VCaP (cell line): ENCODE data around the gene ERN1.

ENCODE experiments used
- H3K27ac ChIP-seq: fragments of 450-650 bp; 2 replicates; pipeline ENCODE4 v1.5.1; 2017
- TF ChIP-seq, protein P1 (sequence below): fragments of 450-650 bp; conservative IDR thresholded peaks from 2 replicates; pipeline ENCODE4 v1.5.1; 2017; ENCODE audit warnings: mild to moderate bottlenecking, moderate library complexity

Gene ERN1

DNA sequence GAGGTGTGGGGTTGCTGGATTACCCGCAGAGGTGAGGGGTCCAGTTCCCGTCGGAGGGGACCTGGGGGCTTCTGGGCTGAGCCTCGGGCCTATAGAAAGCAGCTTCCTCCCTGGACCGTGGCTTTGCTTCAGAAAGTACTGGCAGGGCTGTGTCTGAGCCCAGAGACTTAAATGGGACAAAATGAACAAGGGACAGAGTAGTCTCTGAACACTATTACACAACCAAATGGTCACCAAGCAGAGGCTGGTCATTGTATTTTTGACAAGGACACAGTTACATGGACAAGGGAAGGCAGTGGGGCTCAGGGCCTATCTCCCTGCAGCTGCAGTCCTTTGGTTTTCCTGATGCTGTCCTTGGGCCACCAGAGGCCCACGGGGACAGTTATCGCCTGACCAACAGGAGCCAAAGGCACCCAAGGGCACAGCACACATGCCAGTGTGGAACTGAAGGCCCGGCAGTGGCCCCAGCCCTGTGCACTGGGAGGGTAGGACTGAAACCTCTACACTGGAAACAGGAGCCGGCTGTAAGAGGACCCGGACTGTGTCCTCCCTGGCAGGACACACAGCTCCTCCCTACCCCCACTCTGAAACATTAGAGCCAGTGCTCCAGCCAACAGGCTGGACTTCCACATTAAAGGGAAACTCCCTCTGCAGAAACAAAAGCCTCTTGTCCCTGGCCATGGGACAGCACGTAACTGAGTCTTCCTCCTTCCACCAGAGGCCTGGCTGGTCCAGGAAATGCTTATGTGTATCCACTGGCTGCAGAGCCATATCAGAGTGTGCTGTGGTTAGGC lies 26.0 kb upstream of the ERN1 start:
- peak overlapping the region; percentile 38; the same call in 1 of the 2 replicates for H3K27ac ChIP-seq
- TF ChIP-seq, protein P1, sequence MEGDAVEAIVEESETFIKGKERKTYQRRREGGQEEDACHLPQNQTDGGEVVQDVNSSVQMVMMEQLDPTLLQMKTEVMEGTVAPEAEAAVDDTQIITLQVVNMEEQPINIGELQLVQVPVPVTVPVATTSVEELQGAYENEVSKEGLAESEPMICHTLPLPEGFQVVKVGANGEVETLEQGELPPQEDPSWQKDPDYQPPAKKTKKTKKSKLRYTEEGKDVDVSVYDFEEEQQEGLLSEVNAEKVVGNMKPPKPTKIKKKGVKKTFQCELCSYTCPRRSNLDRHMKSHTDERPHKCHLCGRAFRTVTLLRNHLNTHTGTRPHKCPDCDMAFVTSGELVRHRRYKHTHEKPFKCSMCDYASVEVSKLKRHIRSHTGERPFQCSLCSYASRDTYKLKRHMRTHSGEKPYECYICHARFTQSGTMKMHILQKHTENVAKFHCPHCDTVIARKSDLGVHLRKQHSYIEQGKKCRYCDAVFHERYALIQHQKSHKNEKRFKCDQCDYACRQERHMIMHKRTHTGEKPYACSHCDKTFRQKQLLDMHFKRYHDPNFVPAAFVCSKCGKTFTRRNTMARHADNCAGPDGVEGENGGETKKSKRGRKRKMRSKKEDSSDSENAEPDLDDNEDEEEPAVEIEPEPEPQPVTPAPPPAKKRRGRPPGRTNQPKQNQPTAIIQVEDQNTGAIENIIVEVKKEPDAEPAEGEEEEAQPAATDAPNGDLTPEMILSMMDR = no peak

DNA sequence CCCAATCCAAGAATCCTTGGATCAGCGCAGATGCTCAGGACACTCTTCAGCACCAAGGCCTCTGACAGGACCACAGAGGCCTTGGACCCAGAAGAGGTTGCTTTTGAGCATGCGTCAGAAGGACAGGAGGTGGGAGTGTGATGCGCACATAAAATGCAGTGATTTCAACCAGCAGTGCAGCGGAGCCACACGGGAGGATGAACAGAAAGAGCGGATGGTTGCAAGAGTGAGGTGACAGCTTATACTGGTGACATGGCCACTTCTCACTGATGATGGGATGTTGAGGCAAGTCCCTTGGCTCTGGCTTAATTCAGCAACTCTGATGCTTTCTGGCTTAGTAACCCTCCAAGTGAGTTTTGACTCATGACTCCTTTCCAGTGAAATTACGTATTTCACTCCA lies 25.2 kb upstream of the ERN1 start:
- TF ChIP-seq, protein P1 = no peak
- H3K27ac ChIP-seq = no peak overlapping the region

DNA sequence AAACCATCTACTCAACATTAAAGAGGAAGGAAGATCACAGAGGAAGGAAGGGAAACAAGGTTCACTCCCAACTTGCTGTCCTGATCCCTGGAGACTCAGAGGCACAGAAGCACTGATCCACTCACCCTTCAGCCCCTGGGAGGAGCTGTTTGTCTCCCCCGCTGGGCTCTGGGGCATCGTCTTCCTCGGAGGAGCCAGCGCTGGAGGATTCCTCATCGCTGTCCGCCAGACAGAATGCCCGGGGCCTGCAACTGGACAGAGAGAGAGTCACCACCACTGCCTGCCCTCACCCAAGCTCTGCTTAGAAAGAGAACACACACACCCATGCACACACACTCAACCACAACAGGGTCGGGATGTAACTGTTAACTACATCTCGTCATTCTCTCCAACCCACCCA lies 24.8 kb upstream of the ERN1 start:
- TF ChIP-seq, protein P1 = no peak
- H3K27ac ChIP-seq = no peak overlapping the region

DNA sequence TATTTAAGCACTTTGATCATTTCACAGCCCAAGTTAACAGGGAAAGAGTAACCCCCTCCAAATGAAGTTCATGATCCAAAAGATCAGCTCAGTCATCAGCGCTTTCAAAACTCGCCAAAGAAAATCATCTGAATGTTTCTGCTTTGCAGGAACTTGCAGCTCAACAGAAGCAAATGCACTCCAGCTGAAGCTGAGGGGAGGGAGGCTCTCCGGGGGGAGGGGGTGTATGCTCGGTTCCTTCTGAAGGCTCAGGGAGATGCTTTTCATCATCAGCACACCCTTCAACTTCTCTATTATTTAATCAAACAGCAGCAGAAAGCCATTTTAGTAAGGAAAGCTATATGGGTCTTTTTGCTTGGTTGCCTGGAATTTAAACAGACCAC lies 24.4 kb upstream of the ERN1 start:
- no peak overlapping the region for H3K27ac ChIP-seq
- TF ChIP-seq, protein P1 = no peak

DNA sequence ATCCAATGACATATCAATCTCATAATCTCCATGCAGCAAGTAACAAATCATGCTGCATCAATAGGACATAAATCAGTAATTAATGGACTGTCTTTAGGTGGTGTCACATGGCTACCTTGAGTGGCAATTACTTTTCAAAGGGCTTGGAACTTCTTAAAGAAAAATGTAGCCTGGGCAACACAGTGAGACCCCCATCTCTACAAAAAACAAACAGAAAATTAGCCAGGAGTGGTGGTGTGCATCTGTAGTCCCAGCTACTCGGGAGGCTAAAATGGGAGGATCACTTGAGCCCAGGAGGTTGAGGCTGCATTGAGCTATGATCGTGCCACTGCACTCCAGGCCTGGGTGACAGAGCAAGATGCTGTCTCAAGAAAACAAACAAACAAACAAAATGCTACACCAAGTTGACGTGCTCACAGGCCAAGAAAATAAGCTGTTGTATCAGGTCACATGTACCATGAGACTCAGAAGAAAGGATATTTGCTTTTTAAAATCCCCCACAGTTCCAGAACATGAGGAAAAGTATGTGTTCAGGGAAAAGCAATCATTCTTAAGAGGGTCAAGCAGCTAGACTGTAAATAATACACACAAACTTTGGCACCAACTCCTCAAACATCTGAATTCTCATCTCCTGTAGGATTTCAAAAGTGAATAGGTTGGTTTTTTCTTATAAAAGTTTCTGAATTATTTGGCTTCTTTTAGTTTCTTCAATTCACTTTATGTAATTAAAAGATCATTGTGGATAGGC lies 23.8 kb upstream of the ERN1 start:
- peak overlapping the region; percentile 98; the same call in 1 of the 2 replicates for H3K27ac ChIP-seq
- TF ChIP-seq, protein P1 = no peak

DNA sequence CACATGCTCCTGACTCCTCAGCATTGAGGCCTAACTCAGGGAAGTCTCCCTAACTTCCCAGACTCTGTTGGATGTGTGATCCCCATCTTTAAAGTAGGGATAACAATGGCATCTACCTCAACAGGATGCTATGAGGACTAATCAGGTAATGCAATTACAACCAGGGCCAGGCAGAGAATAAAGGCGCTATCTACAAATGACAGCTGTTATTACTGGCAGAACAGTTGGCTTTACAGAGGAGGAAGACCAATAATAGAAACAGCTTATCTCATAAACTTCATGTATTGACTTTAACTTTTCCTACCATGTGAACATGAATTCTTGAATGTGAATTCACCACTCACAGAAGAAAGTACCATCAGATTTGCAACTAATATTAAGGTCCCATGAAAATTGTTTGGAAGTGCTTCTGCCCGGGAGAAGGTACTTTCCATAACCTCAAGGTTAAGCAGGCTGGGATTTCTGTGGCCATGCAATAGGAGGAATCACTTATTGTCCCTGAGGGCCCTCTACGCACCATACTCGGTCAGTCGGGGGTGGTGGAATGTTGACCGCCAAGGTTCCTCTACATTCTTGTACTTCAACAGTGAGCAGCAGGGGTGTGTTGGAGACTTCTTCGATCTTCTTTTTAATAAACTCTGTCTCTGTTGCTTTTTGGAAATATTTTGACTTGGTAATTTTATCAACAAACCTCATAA lies 22.6 kb upstream of the ERN1 start:
- TF ChIP-seq, protein P1 = no peak
- peak overlapping the region; percentile 98 for H3K27ac ChIP-seq

DNA sequence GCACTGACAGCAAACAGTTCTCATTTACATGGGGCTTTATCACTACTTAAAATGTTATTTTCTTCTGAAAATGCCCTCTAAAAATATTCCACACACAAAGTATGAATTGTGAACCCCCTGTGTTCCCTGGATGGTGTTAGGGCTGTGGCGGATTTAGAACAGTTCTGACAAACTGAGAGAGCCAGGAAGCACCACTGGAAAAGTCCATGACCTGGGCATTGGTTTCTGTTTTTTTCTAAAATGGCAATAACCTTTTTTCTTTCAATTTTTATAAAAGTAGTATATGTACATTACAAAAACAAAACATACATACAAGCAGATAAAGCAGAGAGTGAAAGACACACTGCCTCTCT lies 21.0 kb upstream of the ERN1 start:
- peak overlapping the region; percentile 98 for H3K27ac ChIP-seq
- TF ChIP-seq, protein P1 = no peak
